ENCODE results near the gene GALNT2. TPM values are rescaled to one million over a fixed set of nuclear protein-coding genes. Genes with fewer than 3 reads are reported as not detected.

The GALNT2 gene
- polyA plus RNA-seq, 1 of the 3 experiments (the other 2 are of a cell fraction), result 118 TPM

- 73% methylated on average over 19 of the region's 31 CpGs for WGBS (ENCODE audit: low lambda C conversion rate)
- Histone ChIP-seq H3K9ac (no peak overlapping the region), H3K9me3 (no peaks in the 10 kb centered on the region), H3K4me2 (no peak overlapping the region), H3K4me3 (ENCODE audit: low read depth in 2 of 2, low read length in 1 of 2) (no peak overlapping the region), H3K36me3 (replicated peaks in 1 of 2; ENCODE audit: control insufficient read depth in 1 of 2, insufficient read depth in 2 of 2, low read length in 1 of 2) (no peaks in the 10 kb centered on the region), H2AFZ (ENCODE audit: low read depth) (no peak overlapping the region), H3K9me2 (no peaks in the 10 kb centered on the region), H3K27me3 (ENCODE audit: insufficient read depth) (no peaks in the 10 kb centered on the region), H4K20me1 (ENCODE audit: insufficient read depth) (no peaks in the 10 kb centered on the region), H3K27ac (ENCODE audit: low read depth in 2 of 2, low read length in 1 of 2) (no peak overlapping the region), H3K79me2 (ENCODE audit: insufficient read depth) (no peaks in the 10 kb centered on the region), H3F3A (replicated peaks; ENCODE audit: insufficient read depth) (no peaks in the 10 kb centered on the region), H3K4me1 (ENCODE audit: control insufficient read depth in 1 of 2, insufficient read depth in 2 of 2, low read depth in 1 of 2, low read length in 1 of 2) (no peaks in the 10 kb centered on the region)
- DNase-seq, result no peak
- POLR2A ChIA-PET, result no interaction called here
- CTCF ChIA-PET, result interaction anchor here (1.2 to 1.3 kb wide), 2 partner anchors 15 kb away, joined by 3 to 5 read pairs; no protein-coding TSS in a partner anchor
- no peak for TF ChIP-seq NRF1 (IDR thresholded peaks at IDR 0.05; ENCODE audit: low read depth, low read length)
- TF ChIP-seq RAD21 (IDR thresholded peaks at IDR 0.05; ENCODE audit: low read length), result no peak
- no peak for TF ChIP-seq REST (IDR thresholded peaks at IDR 0.05; ENCODE audit: low read depth, low read length)
- no peak for TF ChIP-seq RFX5 (IDR thresholded peaks at IDR 0.05; ENCODE audit: low read length)
- TF ChIP-seq EP300 (IDR thresholded peaks at IDR 0.05; ENCODE audit: borderline replicate concordance in 1 of 2, low read depth in 1 of 2, low read length in 1 of 2), result no peak
- TF ChIP-seq ELF1 (IDR thresholded peaks at IDR 0.05), result no peak
- TF ChIP-seq FOSL2 (IDR thresholded peaks at IDR 0.05; ENCODE audit: borderline replicate concordance, low read depth), result no peak
- TF ChIP-seq RXRA (IDR thresholded peaks at IDR 0.05; ENCODE audit: borderline replicate concordance, low read depth), result no peak
- TF ChIP-seq TAF1 (IDR thresholded peaks at IDR 0.05; ENCODE audit: borderline replicate concordance, low read depth, low read length), result no peak
- TF ChIP-seq POLR2AphosphoS5 (IDR thresholded peaks at IDR 0.05; ENCODE audit: low read depth, low read length), result no peak
- no peak for TF ChIP-seq GABPA (IDR thresholded peaks at IDR 0.05; ENCODE audit: low read depth)
- no peak for TF ChIP-seq FOXM1 (IDR thresholded peaks at IDR 0.05; ENCODE audit: low read depth)
- TF ChIP-seq MEF2A (IDR thresholded peaks at IDR 0.05; ENCODE audit: borderline replicate concordance, low read depth), result no peak
- no peak for TF ChIP-seq USF2 (IDR thresholded peaks at IDR 0.05; ENCODE audit: borderline replicate concordance, low read depth, low read length)
- no peak for TF ChIP-seq YY1 (IDR thresholded peaks at IDR 0.05; ENCODE audit: low read depth)
- no peak for TF ChIP-seq FOXJ3 (CRISPR knock-in tag; IDR thresholded peaks at IDR 0.05)
- TF ChIP-seq CHD2 (IDR thresholded peaks at IDR 0.05; ENCODE audit: low read length, partially characterized antibody), result no peak
Observed at GRCh38 chr1:230326971-230327891, 260.2 kb downstream of the GALNT2 start.
